Activated CD4-positive, alpha-beta T cell treated with anti-CD3 and anti-CD28 coated beads, Interleukin-2, amount 50 U/mL, for 24 hours (primary cell): ENCODE data around the gene AHCY.
"Not testable (repeated sequence)": the region's sequence is repeated elsewhere in the genome, so short reads cannot be mapped to it uniquely, and the experiment has no call there.

Experiments used
- DNase-seq, 2 donors: peaks; one replicate each; pipeline ENCODE4 v3.0.0-alpha.2; 2020; ENCODE audit warnings: low read depth in 1 of 2, low spot score in 1 of 2

AHCY gene

DNA sequence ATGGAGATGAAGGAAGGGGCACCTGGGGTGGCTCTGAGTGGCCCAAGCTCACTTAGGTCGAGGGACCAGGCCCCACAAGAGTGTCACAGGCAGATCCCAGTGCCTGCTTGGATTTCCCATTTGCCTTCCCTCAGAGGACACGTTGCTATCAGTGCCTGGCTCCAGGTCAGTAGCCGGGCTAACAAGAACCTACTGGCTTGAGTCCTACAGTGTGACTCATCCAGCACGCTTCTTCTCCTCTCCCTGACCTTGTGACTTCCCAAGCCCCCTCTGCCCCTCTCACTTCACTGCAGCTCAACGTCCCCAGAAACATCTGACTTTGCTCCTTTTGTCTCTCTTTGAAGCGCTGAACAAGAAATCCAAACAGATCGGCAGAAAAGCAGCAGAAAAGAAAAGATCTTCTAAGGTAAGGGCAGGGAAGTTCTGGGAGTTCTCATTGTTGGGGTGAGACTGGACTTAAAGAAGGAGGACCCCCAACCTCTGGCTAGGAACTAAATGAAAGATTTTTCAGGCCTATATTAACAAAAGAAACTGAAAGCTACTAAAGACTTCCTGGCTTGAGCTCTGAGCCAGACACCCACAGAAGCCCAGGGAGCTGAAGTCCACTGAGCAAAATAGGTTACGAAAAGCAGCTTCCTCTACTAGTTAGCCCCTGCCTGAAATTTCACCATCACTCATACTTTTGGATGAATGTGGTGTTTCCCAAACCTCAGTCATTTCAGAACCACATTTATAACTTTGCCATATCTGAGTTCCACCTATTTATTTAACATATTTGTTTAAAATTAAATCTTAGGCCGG lies 40.5 kb downstream of the AHCY start:
- DNase-seq = no peak

DNA sequence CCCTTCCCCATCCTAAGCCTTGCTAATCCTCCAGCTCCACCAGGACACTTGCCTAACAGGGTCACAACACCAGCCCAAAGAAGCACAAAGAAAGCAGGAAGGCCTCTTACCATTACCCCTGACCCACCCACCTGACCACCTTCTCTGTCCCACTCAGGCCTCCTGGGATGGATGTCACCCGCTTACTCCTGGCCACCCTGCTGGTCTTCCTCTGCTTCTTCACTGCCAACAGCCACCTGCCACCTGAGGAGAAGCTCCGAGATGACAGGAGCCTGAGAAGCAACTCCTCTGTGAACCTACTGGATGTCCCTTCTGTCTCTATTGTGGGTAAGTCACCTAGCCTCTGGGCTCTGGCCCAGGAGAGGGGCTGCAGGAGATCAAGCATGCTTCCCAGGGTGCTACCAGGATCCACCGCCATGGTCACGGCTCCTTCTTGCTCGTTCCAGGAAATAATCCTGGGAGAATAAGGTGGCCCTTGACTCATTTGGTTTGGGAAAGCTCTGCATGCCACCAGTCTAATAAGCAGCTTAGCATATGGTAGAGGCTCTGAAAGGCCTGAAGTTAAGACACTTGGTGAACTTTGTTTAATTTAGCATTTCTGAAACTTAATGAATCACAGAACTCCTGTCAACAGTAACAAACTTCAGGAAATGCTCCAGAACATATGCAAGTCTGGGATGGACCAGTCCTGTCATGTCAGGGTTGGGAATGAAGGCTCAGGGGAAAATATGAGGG lies 42.8 kb downstream of the AHCY start:
- DNase-seq = no peak

GRCh38 chr20:34256629-34257124 lies 46.5 kb downstream of the AHCY start:
- no peak for DNase-seq

DNA sequence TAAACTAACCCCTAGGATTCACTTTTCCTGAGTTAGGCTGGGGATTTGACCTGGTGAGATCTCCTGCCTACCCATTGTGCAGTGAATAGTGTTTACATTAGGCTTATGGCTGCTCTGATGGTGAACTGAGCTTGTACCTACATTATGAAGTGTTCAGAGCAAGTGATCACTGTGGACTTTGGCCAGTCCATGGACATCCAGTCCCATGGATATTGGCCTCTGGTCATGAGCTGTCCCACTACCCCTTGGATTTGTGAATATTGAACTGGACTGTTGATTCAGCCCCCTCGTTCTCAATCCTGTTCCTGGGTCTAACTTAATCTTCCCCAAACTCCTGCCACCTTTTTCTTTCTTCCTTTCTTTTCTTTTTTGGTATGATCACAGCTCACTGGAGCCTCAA lies 48.2 kb downstream of the AHCY start:
- DNase-seq = no peak

- DNase-seq = not testable (repeated sequence)
These were observed 50.6 kb downstream of the AHCY start for GRCh38 chr20:34252431-34253086.

DNA sequence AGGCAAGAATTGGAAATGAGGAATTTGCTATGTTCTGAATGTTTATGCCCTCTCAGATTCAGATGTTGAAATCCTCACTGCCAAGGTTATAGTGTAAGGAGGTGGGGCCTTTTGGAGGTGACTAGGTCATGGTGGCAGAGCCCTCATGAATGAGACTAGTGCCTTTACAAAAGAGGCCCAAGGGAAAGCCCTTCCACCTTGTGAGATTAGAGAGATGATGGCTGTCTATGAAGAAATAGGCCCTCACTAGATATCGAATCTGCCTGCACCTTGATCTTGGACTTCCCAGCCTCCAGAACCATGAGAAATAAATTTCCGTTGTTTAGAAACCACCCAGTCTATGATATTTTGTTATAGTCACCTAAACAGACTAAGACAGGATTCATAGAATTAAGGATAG lies 51.5 kb downstream of the AHCY start:
- no peak for DNase-seq

DNA sequence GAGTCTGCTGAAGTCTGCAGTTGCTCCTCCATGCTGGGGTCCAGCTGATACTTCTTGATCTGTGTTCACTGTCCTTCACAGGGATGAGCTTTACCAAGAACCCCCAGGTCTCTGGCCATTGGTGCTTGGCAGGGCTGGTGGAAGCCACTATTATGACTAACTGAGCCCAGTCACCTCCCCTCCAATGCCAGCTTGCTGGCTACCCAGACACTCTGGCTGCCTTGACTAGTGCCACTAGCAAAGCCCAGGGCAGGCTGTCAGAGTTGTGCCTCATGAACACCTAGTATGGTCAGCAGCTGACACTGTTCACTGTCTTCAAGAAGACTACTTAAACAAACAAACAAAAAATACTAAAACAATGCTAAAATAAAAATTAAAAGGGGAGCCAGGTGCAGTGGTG lies 53.1 kb downstream of the AHCY start:
- no peak for DNase-seq

DNA sequence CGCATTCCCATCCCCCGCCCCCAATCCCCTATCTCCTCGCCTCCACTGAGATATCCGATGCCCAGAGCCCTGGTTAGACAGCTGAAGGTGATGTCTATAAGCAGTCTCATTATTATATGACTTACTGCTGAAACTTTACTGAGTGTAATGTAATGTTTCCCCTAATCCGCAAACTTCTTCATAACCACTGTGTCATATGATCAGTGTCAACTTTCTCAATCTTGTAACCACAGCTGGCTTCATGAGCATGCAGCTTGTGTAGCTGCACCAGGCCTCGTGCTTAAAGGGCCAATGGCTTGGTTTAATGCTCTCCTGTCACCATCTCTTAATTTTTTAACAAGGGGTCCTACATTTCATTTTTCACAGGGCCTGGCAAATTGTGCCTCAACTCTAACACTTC lies 53.9 kb downstream of the AHCY start:
- no peak for DNase-seq

- DNase-seq = no peak
These were observed 57.0 kb downstream of the AHCY start for GRCh38 chr20:34246126-34246626.

GRCh38 chr20:34243377-34243776 lies 59.8 kb downstream of the AHCY start:
- no peak for DNase-seq

DNA sequence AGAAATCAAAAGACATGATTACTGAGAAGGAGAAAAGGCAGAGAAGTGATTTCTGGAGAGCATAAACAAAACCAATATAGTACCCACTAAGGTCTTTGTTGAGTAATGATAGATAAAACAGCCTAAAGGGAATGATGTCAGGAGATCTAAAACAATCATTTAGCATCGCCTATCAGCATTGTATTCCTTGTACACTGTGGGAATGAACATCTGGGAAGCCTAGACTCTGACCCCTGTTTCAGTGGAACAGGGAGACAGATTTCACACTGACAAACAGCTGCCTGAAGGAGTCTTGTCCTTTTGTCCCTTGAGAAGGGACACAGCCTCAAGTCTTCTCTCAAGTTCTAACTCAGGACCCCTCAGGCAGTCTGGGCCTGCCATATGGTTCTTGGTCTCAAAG lies 60.3 kb downstream of the AHCY start:
- no peak for DNase-seq

- not testable (repeated sequence) for DNase-seq
These were observed 61.1 kb downstream of the AHCY start for GRCh38 chr20:34242015-34242414.

DNA sequence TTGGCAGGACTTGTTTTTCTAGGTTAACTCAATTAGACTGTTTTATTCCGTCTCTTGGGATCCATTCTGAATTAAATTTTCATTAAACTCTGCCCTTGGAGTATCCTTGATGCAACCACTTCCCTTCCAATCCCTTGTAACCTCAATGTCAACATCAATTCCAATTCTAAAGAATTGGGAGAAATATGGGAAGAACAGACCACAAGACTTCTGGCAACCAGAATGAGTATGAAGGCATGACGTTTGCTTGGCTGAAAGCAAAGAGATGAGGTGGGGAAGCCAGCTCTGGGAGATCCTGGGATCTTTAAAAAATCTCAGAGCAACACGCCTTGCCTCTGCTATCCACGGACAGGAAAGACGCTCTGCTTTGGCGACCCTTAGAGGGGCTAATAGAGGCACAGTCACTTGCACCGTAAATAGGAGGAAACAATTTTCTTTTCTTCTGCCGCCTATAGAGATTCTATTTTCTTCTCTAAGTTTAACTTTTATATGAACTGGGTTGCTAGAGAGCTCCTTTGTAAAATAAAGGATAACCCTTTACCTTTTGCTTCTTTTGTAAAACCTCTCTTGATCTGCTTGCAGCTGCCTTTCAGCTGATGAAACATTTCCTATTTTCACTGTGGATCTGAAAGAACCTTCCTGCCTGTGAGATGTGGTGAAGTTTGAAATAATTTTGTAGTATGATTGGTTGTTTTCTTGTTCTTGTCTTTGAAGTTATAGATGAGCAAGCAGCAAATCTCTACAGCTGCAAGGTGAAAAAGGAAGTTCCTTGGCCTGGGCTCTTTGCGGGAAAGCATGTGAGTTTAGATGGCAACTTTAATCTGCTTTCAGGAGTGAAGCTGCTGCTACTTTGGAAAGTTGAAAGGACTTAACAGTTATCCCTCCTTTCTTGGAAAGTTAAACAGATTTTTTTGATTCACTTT lies 62.2 kb downstream of the AHCY start, which contains the start of gene ASIP:
ASIP (plus strand) TSS at position 731 of the 923 bp plus-strand sequence. CDS start 18,952 bp downstream, outside the sequence.
- DNase-seq = no peak

- DNase-seq = no peak
These were observed 63.0 kb downstream of the AHCY start for GRCh38 chr20:34240121-34240520.

- DNase-seq = no peak
These were observed 65.2 kb downstream of the AHCY start for GRCh38 chr20:34237942-34238341.

DNA sequence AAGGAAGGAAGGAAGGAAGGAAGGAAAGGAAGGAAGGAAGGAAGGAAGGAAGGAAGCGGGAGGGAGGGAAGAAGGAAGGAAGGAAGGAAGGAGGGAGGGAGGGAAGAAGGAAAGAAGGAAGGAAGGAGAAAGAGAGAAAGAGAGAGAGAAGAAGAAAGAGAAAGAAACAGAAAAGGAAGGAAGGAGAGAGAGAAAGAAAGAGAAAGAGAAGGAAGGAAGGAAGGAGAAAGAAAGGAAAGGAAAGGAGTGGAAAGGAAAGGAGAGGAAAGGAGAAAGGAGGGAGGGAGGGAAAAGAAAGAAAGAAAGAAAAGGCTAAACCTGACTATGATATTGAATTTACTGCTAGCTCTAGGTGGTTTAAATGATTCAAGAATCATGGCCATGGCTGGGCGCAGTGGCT lies 67.3 kb downstream of the AHCY start:
- no peak for DNase-seq

DNA sequence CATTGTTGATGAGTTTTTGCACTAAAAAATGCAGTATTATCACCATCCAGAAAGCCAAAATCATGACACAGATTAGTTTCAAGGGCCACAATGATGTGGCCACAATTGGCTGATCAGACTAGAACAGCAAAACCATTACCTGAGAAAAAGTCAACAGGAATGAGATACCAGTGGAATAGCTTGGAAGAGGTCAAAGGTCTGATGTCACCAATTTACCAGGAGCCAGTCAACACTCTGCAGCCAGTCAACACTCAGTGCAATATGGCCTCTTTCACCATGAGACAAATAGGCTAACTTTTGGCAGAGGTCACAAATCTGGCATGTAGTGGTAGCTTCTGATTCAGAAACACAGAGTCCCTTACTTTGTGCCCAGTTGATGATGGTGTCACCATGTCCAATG lies 69.5 kb downstream of the AHCY start:
- DNase-seq = no peak

DNA sequence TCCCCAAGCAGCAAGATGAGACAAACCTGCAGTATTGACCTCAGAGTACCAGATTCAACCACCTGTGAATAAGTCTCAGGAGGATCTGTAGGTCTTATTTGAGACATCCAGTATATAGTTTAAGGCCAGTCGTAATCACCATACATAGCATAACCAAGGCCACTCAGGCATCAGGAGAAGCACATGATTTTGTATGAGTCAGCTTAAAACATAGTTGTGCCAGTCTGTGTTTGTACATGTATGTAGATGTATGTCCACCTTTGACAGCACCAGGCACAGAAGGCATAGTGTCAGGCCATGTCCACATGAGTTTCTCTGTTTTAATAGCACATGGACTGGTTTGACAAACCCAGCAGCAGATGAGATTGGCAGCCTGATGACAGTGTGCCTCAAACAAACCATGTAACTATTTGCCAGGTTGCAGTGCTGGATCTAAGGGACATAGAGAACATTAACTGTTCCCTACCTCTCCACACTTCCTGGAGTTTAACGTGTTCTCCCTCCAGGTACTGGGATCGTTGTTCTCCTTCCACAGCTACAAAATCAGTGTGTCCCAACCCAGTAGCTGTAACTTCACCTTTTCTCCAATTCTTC lies 70.6 kb downstream of the AHCY start:
- DNase-seq = no peak

DNA sequence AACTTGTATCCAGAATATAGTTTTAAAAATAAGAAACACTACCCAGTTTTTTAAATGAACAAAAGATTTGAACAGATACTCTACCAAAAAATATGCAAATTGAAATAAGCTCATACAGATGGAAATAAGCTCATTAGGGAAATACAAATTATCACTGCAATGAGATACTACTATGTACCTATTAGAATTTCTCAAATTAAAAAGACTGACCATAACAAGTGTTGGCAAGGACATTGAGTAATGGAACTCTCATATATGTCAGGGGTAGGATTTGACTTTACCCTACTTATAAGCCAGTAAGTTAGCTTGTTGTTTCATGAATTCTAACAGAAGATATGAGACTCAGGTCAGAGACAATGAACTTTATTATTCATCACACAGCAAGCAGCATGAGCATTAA lies 71.5 kb downstream of the AHCY start:
- no peak for DNase-seq
